HepG2 (cell line): ENCODE results near the gene NFATC3. TPM values are rescaled to one million over a fixed set of nuclear protein-coding genes. Genes with fewer than 3 reads are reported as not detected.

Source experiments
- AKAP8 ChIP-seq: sonication (generic); formaldehyde crosslinking; IDR thresholded peaks from 2 replicates; pipeline ENCODE4 v1.5.1; 2020; ENCODE audit warnings: mild to moderate bottlenecking, missing genetic modification reagents
- HMG20A ChIP-seq: IDR thresholded peaks from 2 replicates; pipeline ENCODE4 v1.6.1; 2016; ENCODE audit warnings: borderline replicate concordance
- IKZF5 ChIP-seq: IDR thresholded peaks from 2 replicates; pipeline ENCODE4 v1.6.1; 2018; ENCODE audit warnings: missing genetic modification reagents, mild to moderate bottlenecking, missing compliant biosample characterization
- JDP2 ChIP-seq: sonication (generic); formaldehyde crosslinking; IDR thresholded peaks from 2 replicates; pipeline ENCODE4 v1.8.1; 2022; ENCODE audit warnings: missing genetic modification reagents, borderline replicate concordance
- NFAT5 ChIP-seq: sonication (generic); formaldehyde crosslinking; IDR thresholded peaks from 2 replicates; pipeline ENCODE4 v1.4.0; 2020; ENCODE audit warnings: missing genetic modification reagents
- PAF1 ChIP-seq: IDR thresholded peaks from 2 replicates; pipeline ENCODE4 v1.6.1; 2016; ENCODE audit warnings: missing genetic modification reagents, missing compliant biosample characterization
- PRMT3 ChIP-seq: sonication (generic); formaldehyde crosslinking; IDR thresholded peaks from 2 replicates; pipeline ENCODE4 v1.8.1; 2022; ENCODE audit warnings: low read depth, mild to moderate bottlenecking, moderate library complexity, missing genetic modification reagents, borderline replicate concordance
- ZBTB20 ChIP-seq: sonication (generic); formaldehyde crosslinking; IDR thresholded peaks from 2 replicates; pipeline ENCODE4 v1.8.1; 2023; ENCODE audit warnings: missing genetic modification reagents, low read depth, mild to moderate bottlenecking, borderline replicate concordance
- ZBTB42 ChIP-seq: sonication (generic); formaldehyde crosslinking; IDR thresholded peaks from 2 replicates; pipeline ENCODE4 v1.5.0; 2020; ENCODE audit warnings: mild to moderate bottlenecking, missing genetic modification reagents
- ZBTB44 ChIP-seq: sonication (generic); formaldehyde crosslinking; IDR thresholded peaks from 2 replicates; pipeline ENCODE4 v1.4.0; 2020; ENCODE audit warnings: missing genetic modification reagents
- ZBTB7B ChIP-seq: sonication (generic); formaldehyde crosslinking; IDR thresholded peaks from 2 replicates; pipeline ENCODE4 v1.4.0; 2020; ENCODE audit warnings: missing genetic modification reagents
- ZEB1 ChIP-seq: IDR thresholded peaks from 2 replicates; pipeline ENCODE4 v1.6.1; 2012; ENCODE audit warnings: mild to moderate bottlenecking, low read depth, inconsistent platforms; ENCODE audit not compliant: insufficient replicate concordance
- ZNF550 ChIP-seq: sonication (generic); formaldehyde crosslinking; IDR thresholded peaks from 2 replicates; pipeline ENCODE4 v1.4.0; 2020; ENCODE audit warnings: mild to moderate bottlenecking, missing genetic modification reagents, borderline replicate concordance
- ZNF574 ChIP-seq: sonication (generic); formaldehyde crosslinking; IDR thresholded peaks from 2 replicates; pipeline ENCODE4 v1.4.0; 2020; ENCODE audit warnings: missing genetic modification reagents
- ZNF619 ChIP-seq: sonication (generic); formaldehyde crosslinking; IDR thresholded peaks from 2 replicates; pipeline ENCODE4 v1.4.0; 2020; ENCODE audit warnings: mild to moderate bottlenecking, missing genetic modification reagents
- polyA plus RNA-seq, 8 experiments: library from polyadenylated mRNA; depleted of rRNA in 3 of 8; stranded (reverse) in 7 of 8; unstranded in 1 of 8; fragments of >200 nt; fragmentation: Illumina TruSeq in 4 of 8; extraction: Trizol in 4 of 8; gene quantifications; 2 replicates each; pipeline versions ENCODE4 v1.2.1 to v1.2.3, GENCODE V29; 2011 to 2016; ENCODE audit warnings: low read depth in 4 of 8, missing spikeins in 1 of 8, mixed read lengths in 1 of 8; ENCODE audit not compliant: insufficient read depth in 1 of 8
- total RNA-seq, 5 experiments: library from RNA; depleted of rRNA; stranded (reverse); fragments of >200 nt; fragmentation: Illumina TruSeq; extraction: Trizol; gene quantifications; 2 replicates each; pipeline ENCODE4 v1.2.3, GENCODE V29; 2016; ENCODE audit warnings: low read depth in 1 of 5

Gene NFATC3
- total and polyA plus RNA-seq, 2 of the 13 experiments (the other 11 are each of a cell fraction or from before 2014, with no cell fraction given): 52.6 to 62.7 TPM

- TF ChIP-seq PAF1 (CRISPR knock-in tag): no peak
- TF ChIP-seq ZBTB20: no peak
- TF ChIP-seq JDP2: no peak; the same call in 1 of the 2 replicates
- TF ChIP-seq ZEB1: peak; percentile 96
- TF ChIP-seq NFAT5: peak; percentile 37; the same call in 1 of the 2 replicates
- TF ChIP-seq ZBTB44 (CRISPR knock-in tag): no peak
- no peak for TF ChIP-seq ZNF550 (CRISPR knock-in tag)
- no peak for TF ChIP-seq ZNF619
- 0 out of 2 replicates have a peak, but pooled peaks have one; percentile 25 for TF ChIP-seq ZNF574 (CRISPR knock-in tag)
- 0 out of 2 replicates have a peak, but pooled peaks have one; percentile 21 for TF ChIP-seq HMG20A
- 0 out of 2 replicates have a peak, but pooled peaks have one; percentile 53 for TF ChIP-seq PRMT3 (CRISPR knock-in tag)
- TF ChIP-seq ZBTB42 (CRISPR knock-in tag): no peak; the same call in 1 of the 2 replicates
- TF ChIP-seq IKZF5: peak; percentile 30
- peak; percentile 53; the same call in 1 of the 2 replicates for TF ChIP-seq ZBTB7B (CRISPR knock-in tag)
- no peak for TF ChIP-seq AKAP8 (CRISPR knock-in tag)
Measured at GRCh38 chr16:68236137-68236825, 151.1 kb downstream of the NFATC3 start (continued).
